Subcutaneous adipose tissue (tissue), 4 donors: ENCODE results near the gene ZSCAN10. TPM values are rescaled to one million over a fixed set of nuclear protein-coding genes. Genes with fewer than 3 reads are reported as not detected.

ENCODE experiments used
- CTCF ChIP-seq: fragments of 450-650 bp; IDR thresholded peaks from one replicate; pipeline ENCODE4 v1.5.1; 2016; ENCODE audit warnings: low read depth, mild to moderate bottlenecking, control low read depth, antibody characterized with exemption, moderate library complexity
- total RNA-seq, 4 donors: library from RNA; depleted of rRNA; stranded (reverse); fragments of >200 nt; gene quantifications; one replicate each; pipeline ENCODE4 v1.1.0, GENCODE V29; 2016

ZSCAN10 gene
- total RNA-seq, 4 donors from 2014 or later = not detected

- TF ChIP-seq CTCF = no peak
Measured at GRCh38 chr16:3119701-3120408, 20.8 kb upstream of the ZSCAN10 start.

GRCh38 chr16:3119286-3119685 lies 20.2 kb upstream of the ZSCAN10 start:
- TF ChIP-seq CTCF = no peak

- TF ChIP-seq CTCF = no peak
Measured at GRCh38 chr16:3118846-3119245, 19.8 kb upstream of the ZSCAN10 start.

GRCh38 chr16:3118204-3118790 lies 19.2 kb upstream of the ZSCAN10 start:
- TF ChIP-seq CTCF = no peak

GRCh38 chr16:3115561-3115960 lies 16.5 kb upstream of the ZSCAN10 start:
- no peak for TF ChIP-seq CTCF

GRCh38 chr16:3115003-3115402 lies 15.9 kb upstream of the ZSCAN10 start:
- no peak for TF ChIP-seq CTCF

GRCh38 chr16:3113765-3114479 lies 14.8 kb upstream of the ZSCAN10 start:
- no peak for TF ChIP-seq CTCF
